Gastrocnemius medialis (tissue), 4 donors: ENCODE measurements around the gene CCDC90B. TPM values are rescaled to one million over a fixed set of nuclear protein-coding genes. Genes with fewer than 3 reads are reported as not detected.
"Not testable (repeated sequence)": the region's sequence is repeated elsewhere in the genome, so short reads cannot be mapped to it uniquely, and the experiment has no call there.

Experiments
- ATAC-seq, 2 donors: fragments of 150-250 bp; one replicate each; pipeline ENCODE4 v1.9.1; 2016
- DNase-seq, 2 donors: peaks; one replicate each; pipeline ENCODE4 v3.0.0-alpha.2; 2019
- H3K27ac ChIP-seq, 4 donors: fragments of 200-600 bp; sonication (generic); 1 replicate in 1 of 4; 2 replicates in 3 of 4; pipeline ENCODE4 v1.5.1; 2016 to 2018; ENCODE audit warnings: mild to moderate bottlenecking in 2 of 4, moderate library complexity in 1 of 4
- H3K27me3 ChIP-seq, 3 donors: fragments of 200-600 bp; sonication (generic) in 2 of 3; 1 replicate in 1 of 3; 2 replicates in 2 of 3; pipeline versions ENCODE4 v1.5.1 to v1.6.0; 2016 to 2019; ENCODE audit warnings: mild to moderate bottlenecking in 1 of 3, moderate library complexity in 1 of 3
- H3K36me3 ChIP-seq, 2 donors: fragments of 200-600 bp; sonication (generic) in 1 of 2; one replicate each; pipeline ENCODE4 v1.5.1; 2017 to 2018
- H3K4me1 ChIP-seq, 2 donors: fragments of 200-600 bp; sonication (generic) in 1 of 2; one replicate each; pipeline ENCODE4 v1.5.1; 2016 to 2017; ENCODE audit warnings: mild to moderate bottlenecking in 2 of 2
- H3K4me3 ChIP-seq, 4 donors: fragments of 200-600 bp; sonication (generic) in 3 of 4; 1 replicate in 1 of 4; 2 replicates in 3 of 4; pipeline ENCODE4 v1.5.1; 2016 to 2019; ENCODE audit warnings: mild to moderate bottlenecking in 2 of 4
- H3K9me3 ChIP-seq, 3 donors: fragments of 200-600 bp; sonication (generic) in 2 of 3; 1 replicate in 1 of 3; 2 replicates in 2 of 3; pipeline ENCODE4 v1.5.1; 2016 to 2019
- CTCF ChIP-seq, 5 experiments: fragments of 450-650 bp in 3 of 5; fragments of 200-600 bp in 2 of 5; sonication (generic) in 2 of 5; IDR thresholded peaks in 4 of 5; conservative IDR thresholded peaks in 1 of 5; 1 replicate in 4 of 5; 2 replicates in 1 of 5; pipeline ENCODE4 v1.5.1; 2016 to 2019; ENCODE audit warnings: antibody characterized with exemption in 5 of 5, mild to moderate bottlenecking in 3 of 5, moderate library complexity in 3 of 5
- POLR2A ChIP-seq, 2 donors: fragments of 450-650 bp; IDR thresholded peaks; one replicate each; pipeline ENCODE4 v1.6.1; 2017; ENCODE audit warnings: antibody characterized with exemption in 2 of 2, mild to moderate bottlenecking in 2 of 2, moderate library complexity in 2 of 2
- in situ Hi-C, 4 donors: fragments of 200-750 bp; cut with MboI; loops; one replicate each; pipeline versions ENCODE4 v1.15.0 to v1.8.0; 2017; ENCODE audit warnings: low sequenced_read_pairs in 4 of 4
- intact Hi-C: fragments of 100-400 bp; cut with DNase I; formaldehyde crosslinking; loops from one replicate; pipeline ENCODE4 v1.15.1; 2023; ENCODE audit warnings: low total_unique reads
- total RNA-seq, 4 donors: library from RNA; depleted of rRNA; stranded (reverse); fragments of >200 nt; gene quantifications; one replicate each; pipeline versions ENCODE4 v1.1.0 to v1.2.3, GENCODE V29; 2016

The CCDC90B gene
- total RNA-seq, 4 donors from 2014 or later, result 18.1 to 30.1 (median 22.8) TPM

GRCh38 chr11:83311701-83312100 lies 25.5 kb upstream of the CCDC90B start:
- TF ChIP-seq POLR2A (IDR thresholded peaks at IDR 0.05), result no peak
- no peak for TF ChIP-seq CTCF (IDR thresholded peaks at IDR 0.05 in 4 of 5, conservative IDR thresholded peaks at IDR 0.05 in 1 of 5)
- in situ Hi-C loops, result loop anchor here in 2 of 4 donors (25.0 kb wide), 2 partner anchors 151 to 501 kb away; no protein-coding TSS in a partner anchor
- no peak overlapping the region for H3K27ac ChIP-seq
- intact Hi-C loops, result no loop called here
- DNase-seq (no peak), ATAC-seq (no peak)
- H3K4me3 ChIP-seq, result no peak overlapping the region
- no peaks in the 10 kb centered on the region for H3K36me3 ChIP-seq
- H3K4me1 ChIP-seq, result no peaks in the 10 kb centered on the region
- no peaks in the 10 kb centered on the region for H3K9me3 ChIP-seq
- H3K27me3 ChIP-seq, result no peaks in the 10 kb centered on the region

GRCh38 chr11:83310718-83311117 lies 24.6 kb upstream of the CCDC90B start:
- DNase-seq, result no peak
- Histone ChIP-seq H3K4me1 (no peaks in the 10 kb centered on the region), H3K27me3 (no peaks in the 10 kb centered on the region), H3K4me3 (no peak overlapping the region), H3K27ac (no peak overlapping the region), H3K36me3 (no peaks in the 10 kb centered on the region), H3K9me3 (no peaks in the 10 kb centered on the region)
- intact Hi-C loops, result no loop called here
- in situ Hi-C loops, result loop anchor here in 2 of 4 donors (25.0 kb wide), 2 partner anchors 152 to 502 kb away; no protein-coding TSS in a partner anchor
- no peak for ATAC-seq
- no peak for TF ChIP-seq POLR2A (IDR thresholded peaks at IDR 0.05)
- no peak for TF ChIP-seq CTCF (IDR thresholded peaks at IDR 0.05 in 4 of 5, conservative IDR thresholded peaks at IDR 0.05 in 1 of 5)

GRCh38 chr11:83308536-83308935 lies 22.4 kb upstream of the CCDC90B start:
- H3K27ac ChIP-seq, H3K4me3 ChIP-seq, DNase-seq, ATAC-seq, intact Hi-C loops, H3K4me1 ChIP-seq, H3K27me3 ChIP-seq, H3K9me3 ChIP-seq, H3K36me3 ChIP-seq: not testable (repeated sequence)
- in situ Hi-C loops, result loop anchor here in 3 of 4 donors (10.0 to 25.0 kb wide), 3 partner anchors 154 to 506 kb away; no protein-coding TSS in a partner anchor

GRCh38 chr11:83306200-83307080 lies 20.3 kb upstream of the CCDC90B start:
- ATAC-seq, result no peak
- in situ Hi-C loops (loop anchor here in 3 of 4 donors (10.0 to 25.0 kb wide), 3 partner anchors 156 to 508 kb away; no protein-coding TSS in a partner anchor), intact Hi-C loops (no loop called here)
- no peak for TF ChIP-seq POLR2A (IDR thresholded peaks at IDR 0.05)
- no peak for TF ChIP-seq CTCF (IDR thresholded peaks at IDR 0.05 in 4 of 5, conservative IDR thresholded peaks at IDR 0.05 in 1 of 5)
- Histone ChIP-seq H3K27me3 (no peaks in the 10 kb centered on the region), H3K4me1 (no peaks in the 10 kb centered on the region), H3K27ac (no peak overlapping the region), H3K4me3 (no peak overlapping the region), H3K9me3 (no peaks in the 10 kb centered on the region), H3K36me3 (no peaks in the 10 kb centered on the region)
- DNase-seq, result no peak

GRCh38 chr11:83303316-83303715 lies 17.1 kb upstream of the CCDC90B start:
- no peaks in the 10 kb centered on the region for H3K9me3 ChIP-seq
- H3K36me3 ChIP-seq, result no peaks in the 10 kb centered on the region
- in situ Hi-C loops, result loop anchor here in 3 of 4 donors (10.0 to 25.0 kb wide), 3 partner anchors 159 to 511 kb away; no protein-coding TSS in a partner anchor
- intact Hi-C loops, result no loop called here
- H3K4me1 ChIP-seq, result no peaks in the 10 kb centered on the region
- H3K27ac ChIP-seq, result no peak overlapping the region
- no peaks in the 10 kb centered on the region for H3K27me3 ChIP-seq
- H3K4me3 ChIP-seq, result no peak overlapping the region
- DNase-seq, result no peak
- no peak for ATAC-seq
- TF ChIP-seq CTCF (IDR thresholded peaks at IDR 0.05 in 4 of 5, conservative IDR thresholded peaks at IDR 0.05 in 1 of 5) (no peak), POLR2A (IDR thresholded peaks at IDR 0.05) (no peak)
